Renal cortical epithelial cell (primary cell): Measurements from ENCODE around the gene ACR. TPM values are rescaled to one million over a fixed set of nuclear protein-coding genes. Genes with fewer than 3 reads are reported as not detected.

Experiments used
- DNase-seq: peaks from one replicate; pipeline ENCODE4 v3.0.0-alpha.2; 2011; ENCODE audit warnings: low read depth
- total RNA-seq: library from RNA; depleted of rRNA; stranded (reverse); fragments of >200 nt; gene quantifications from 2 replicates; pipeline ENCODE4 v1.2.3, GENCODE V29; 2014

Gene ACR
- total RNA-seq, 1 donor from 2014 or later: not detected

DNA sequence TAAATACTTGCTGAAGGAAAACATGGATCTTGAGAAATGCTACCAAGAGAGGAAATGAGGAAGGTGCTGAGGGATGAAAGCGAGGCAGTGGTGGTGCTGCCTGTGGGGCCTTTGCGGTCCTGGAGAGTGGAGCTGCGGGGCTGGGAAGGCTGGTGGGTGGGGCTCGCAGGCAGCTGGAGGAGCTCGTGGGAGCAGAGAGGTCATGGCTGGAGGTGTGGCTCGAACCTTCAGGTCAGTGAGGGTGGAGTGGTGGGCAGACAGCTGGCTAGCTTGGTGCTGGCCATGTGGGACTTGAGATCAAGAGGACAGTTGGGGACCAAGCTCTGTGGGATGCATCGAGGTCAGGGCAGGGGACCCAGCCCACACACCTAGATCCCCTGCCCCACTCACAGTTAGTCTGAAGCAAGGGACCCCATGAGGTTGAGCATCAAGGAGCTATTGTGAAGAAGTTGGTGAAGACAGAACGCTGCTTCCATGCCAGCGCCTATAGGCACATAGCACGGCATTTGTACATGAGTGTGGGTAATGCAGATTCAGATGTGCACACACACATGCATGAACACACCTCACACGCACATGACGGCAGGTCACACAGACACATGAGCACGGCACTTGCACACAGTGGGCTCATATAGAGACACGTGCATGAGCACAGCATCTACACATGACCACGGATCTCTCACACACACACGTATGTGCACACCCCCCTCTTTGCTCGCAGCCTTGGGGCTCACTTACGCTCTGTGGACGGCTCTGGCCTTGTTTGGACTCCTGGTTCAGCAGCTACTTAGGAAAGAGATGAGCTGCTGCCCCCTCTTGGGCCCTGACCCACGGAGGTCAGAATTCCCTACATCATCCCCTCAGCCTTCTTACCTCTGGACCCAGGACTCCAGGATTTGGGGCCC, 34.9 kb upstream of the ACR start:
- no peak for DNase-seq

DNA sequence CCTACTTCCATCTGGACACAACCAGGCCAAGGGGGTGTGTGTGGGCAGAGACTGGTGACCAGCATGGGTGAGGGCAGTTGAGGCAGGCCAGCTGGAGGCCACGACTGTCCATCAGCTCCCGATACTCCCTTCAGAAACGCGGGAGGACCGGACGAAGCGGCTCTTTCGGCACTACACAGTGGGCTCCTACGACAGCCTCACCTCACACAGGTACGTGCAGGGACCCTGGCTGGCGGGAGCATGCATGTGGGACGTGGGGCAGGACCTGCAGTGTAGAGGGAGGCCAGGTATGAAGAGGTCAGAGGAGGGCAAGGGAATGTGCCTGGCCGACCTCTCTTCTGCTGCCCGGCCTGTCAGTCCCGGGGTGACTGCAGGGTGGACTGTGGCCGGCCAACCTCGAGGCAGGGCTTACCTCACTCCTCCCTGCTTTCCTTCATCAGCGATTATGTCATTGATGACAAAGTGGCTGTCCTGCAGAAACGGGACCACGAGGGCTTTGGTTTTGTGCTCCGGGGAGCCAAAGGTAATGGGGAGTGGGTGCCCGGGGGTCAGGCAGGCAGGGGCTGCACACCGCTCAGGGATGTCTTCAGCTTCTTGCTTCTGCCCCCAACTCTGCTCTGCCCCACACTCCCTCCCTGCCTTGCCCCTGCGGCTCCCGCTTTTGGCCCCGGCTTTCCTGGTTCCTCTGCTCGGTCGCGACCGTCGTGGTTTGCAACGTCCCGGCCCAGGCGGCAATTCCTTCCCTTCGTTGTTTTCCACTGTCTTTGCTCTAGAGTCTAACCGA, 34.1 kb upstream of the ACR start:
- no peak for DNase-seq

DNA sequence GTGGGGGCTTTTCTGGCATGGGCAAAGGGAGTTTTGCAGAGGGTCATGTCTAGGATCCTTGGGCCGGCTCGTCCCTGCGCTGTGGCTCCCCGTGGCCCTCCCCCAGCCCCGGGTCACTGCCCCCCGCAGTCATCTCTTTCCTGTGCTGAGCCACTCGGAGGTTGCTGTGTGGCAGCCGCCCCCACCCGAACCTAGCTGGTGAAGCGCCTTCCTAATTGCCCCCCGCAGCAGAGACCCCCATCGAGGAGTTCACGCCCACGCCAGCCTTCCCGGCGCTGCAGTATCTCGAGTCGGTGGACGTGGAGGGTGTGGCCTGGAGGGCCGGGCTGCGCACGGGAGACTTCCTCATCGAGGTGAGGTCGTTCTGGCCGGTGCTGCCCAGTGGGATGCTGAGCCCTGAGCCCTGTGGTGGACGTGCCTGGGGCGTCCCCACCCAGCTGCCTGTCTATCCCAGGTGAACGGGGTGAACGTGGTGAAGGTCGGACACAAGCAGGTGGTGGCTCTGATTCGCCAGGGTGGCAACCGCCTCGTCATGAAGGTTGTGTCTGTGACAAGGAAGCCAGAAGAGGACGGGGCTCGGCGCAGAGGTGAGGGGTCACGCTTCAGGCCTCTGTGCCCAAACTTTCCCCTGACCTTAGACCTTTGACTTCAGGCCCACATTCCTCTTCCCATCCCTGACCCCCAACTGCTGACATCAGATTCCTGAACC, 33.3 kb upstream of the ACR start:
- DNase-seq: no peak

DNA sequence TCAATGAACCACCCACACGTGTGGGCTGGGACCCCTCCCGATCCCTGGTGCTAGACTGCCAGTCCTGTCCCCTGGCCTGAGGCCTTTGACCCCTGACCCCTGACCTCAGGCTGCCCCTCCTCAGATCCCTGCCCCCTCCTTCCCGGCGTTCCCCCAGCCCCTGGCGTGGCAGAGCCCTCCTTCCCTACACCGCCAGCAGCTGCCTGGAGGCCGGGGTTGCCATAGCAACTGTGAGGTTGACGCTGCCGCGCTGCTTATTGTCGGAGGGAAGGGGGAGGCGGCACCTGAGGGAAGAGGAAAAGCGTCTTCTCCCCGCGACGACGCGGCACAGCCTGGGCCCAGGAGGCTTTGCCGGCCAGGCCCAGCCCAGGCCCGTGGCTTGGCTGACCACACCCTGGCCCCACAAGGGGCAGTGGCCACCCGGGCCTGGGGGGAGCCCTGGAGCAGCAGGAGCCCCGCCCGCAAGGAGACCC, 32.7 kb upstream of the ACR start:
- peak; percentile 40 for DNase-seq

DNA sequence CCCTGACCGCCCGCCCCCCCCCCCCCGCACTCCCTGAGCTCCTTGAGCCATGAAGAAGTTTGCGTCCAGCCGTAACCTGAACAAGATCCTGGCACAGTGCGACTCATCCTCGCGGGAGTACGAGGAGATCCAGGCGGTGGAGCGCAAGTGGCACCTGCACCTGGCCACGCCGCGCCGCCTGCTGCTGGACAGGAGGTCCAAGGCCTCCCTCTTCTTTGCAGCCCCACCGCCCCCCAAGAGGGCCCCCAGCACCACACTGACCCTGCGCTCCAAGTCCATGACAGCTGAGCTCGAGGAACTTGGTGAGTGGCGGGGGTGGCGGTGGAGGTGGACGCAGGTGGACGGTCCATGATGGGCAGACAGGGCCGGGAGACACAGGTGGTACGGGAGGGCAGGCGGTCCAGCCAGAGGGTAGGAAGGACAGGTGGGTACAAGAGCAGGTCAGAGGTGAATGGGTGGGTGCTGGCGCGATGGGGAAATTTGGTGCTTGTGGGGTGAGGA, 32.1 kb upstream of the ACR start:
- no peak for DNase-seq

DNA sequence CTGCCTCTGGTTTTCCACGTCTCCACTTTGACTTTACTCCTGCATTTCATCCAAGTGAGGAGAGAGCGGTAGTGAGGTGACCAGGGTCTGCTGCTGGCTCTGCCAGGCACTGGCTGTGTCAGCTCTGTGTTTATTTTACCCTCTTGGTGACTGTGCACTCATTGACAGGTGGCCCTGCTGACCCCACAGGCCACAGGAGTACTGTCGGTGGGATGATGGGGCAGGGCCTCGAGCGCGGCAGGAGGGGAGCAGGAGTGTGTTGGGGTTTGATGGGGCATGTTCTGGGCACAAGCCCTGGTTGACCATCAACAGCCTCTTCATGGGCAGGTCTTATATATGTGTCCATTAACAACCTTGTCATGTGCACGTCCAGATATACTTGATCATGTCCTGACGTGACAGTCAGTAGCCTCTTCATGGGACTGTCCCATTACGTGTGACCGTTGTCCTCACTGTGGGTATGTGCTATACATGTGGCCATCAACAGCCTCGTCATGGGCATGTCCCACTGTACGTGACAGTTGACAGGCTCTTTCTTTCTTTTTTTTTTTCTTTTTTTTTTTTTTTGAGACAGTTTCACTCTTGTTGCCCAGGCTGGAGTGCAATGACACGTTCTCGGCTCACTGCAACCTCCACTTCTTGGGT, 31.4 kb upstream of the ACR start:
- no peak for DNase-seq

DNA sequence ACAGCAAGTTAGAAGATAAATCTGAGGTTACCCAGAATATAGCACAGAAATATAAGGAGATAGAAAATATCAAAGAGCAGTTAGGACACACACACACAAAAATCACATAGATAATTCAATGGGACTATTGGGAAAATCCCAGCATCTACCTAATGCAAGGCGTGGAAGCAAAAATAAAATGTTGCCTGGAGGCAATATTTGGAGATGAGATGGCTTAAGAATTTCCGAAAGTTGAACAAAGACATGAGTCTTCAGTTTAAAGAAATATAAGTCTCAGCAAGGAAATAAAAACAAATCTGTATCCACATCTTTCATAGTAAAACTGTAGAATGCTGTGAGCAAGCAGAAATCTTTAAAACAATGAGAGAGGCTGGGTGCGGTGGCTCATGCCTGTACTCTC, 29.5 kb upstream of the ACR start:
- no peak for DNase-seq

DNA sequence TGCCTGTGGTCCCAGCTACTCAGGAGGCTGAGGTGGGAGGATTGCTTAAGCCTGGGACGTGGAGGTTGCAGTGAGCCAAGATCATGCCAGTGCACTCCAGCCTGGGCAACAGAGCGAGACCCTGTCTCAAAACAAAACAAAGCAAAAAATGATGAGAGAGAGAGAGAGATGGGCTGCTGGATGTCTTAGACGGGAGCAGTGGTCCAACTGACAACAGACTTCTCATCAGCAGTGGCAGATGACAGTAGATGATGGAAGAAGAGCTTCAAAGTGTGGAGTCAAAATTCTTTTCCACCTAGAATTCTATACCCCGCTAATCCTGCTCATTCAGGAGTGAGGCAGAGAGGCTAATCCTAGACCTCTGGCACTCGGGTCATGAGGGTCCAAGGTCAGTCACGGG, 29.0 kb upstream of the ACR start:
- DNase-seq: no peak

DNA sequence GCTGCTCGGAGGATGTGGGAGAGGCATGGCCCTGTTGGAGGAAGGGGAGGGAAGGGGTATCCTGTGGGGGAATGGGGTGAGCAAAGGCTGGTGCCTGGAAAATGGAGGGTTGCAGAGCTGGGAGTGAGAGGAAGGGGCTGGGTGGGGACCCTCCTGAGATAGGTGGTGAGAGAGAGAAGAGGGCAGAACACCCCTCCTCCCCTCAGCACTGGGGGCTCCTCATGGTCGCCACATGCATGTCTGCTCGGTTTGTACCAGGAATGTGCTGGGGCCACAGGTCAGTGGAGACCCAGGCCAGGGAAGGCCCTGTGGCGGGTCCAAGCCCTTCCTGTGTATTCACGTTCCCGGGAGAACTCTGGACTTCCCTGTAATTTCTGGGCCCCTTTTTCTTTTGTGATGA, 27.8 kb upstream of the ACR start:
- DNase-seq: no peak

DNA sequence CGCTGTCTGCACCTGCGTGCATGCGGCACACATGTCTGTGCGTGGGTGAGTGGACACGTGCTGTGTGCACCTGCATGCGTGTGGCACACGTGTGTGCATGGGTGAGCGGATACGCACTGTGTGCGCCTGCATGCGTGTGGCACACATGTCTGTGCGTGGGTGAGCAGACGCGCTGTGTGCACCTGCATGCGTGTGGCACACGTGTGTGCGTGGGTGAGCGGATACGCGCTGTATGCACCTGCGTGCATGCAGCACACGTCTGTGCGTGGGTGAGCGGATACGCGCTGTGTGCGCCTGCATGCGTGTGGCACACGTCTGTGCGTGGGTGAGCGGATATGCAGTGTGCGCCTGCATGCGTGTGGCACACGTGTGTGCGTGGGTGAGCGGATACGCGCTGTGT, 27.1 kb upstream of the ACR start:
- DNase-seq: no peak

DNA sequence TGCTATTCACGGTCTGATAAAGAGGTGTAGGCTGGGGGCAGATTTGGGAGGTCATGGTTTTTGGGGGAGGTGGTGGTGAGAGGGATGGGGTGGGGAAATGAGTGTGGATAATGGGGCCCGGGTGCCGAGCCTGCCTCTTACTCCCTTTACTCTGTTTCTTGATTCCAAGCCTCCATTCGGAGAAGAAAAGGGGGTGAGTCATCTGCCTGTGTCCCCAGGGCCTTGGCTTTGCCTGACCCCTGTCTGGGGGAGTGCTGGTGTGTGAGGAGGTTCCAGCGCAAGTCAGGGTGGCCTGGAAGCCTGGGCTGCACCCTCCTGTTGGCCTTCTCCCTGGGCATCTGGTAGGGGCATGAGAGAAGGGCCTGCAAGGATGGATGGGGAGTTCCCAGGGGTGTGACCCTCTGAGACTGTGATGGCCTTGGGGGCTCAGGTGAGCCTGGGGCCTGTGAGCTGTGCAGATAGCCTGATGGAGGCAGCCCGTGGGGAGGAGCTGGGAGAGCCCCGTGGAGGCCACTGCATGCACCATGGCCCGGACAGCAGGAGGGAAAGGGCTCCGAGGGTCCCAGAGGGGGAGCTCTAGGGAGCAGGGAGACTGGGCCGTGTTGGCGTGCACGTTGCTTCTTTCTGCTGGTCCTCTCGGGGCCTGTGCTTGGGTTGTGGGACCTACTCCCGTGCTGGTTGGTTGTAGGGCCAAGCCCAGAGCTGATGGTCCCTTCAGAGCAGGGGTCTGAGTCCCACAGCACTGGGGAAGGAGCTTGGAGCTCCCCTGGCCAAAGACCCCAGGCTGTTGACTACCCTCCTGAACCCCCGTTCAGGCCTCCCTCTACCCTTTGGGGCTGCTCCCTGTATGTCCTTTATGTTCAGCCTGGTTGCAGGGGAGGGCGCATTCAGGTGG, 26.3 kb upstream of the ACR start:
- DNase-seq: no peak

DNA sequence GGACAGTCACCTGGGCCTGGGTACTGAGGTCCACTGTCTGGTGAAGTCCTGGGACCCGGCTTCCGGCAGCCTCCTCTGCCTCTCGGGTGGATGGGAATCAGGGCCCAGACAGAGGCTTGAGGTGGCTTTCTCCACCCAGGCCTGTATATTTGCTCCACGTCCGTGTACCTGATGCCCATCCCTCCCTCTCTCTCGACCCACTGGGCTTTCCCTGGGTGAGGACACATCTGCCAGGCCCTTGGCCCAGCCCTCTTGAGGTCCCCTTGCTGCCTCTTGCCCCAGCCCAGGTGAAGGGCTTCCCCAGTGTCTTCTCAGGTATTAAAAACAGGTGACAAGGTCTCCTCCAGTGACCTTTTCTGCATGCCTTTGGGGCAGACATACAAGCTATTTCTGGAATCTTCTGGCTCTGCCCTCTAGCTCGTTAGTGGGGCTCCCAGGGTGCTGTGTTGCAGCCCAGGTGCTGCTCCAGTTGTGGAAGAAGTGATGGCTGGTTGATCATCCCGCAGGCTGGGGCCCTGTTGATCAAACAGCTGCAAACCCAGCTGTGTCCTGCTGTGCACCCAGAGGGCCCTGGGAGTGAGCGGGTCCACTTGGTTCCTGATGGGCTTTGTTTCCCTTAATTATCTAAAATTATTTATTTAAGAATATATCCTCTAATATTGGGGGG, 25.5 kb upstream of the ACR start:
- DNase-seq: no peak

DNA sequence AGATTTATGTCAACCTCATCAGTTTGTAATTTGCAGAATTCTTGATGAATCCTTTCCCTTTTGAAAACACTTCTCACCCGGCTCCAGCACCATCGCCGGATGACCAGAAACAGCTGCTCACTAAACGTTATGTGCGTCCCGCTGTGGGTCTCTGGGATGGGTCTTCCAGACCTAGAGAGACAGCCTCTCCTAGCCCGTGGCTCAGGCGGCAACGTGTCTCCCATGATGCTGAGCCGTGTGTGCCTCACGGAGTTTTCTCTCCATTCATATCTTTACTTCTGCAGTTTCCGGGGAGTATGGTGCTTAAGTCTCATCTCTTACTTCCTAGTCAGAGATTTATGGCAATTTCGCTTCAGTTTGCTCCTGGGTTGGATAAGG, 25.0 kb upstream of the ACR start:
- DNase-seq: no peak

DNA sequence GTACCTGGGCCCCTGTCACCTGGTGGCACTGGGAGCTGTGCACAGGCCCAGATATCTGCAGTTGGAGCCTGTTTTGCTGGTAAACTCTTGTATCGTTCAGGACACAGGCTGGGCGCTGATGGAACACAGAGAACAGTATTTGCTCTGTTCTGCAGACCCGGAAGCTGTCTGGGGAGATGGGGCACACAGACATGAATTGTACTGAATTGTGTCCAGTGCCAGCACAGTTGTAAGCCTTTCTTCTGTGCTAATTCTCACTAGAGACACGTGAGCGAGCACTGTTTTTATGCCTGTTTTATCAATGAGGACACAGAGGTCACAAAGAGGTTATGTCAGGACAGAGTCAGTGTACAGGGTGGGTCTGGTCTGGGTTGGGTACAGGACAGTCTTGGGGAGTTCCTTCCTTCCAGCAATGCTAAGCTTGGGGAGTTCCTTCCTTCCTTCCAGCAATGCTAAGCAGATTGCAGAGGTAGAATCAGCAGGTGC, 24.4 kb upstream of the ACR start:
- no peak for DNase-seq

DNA sequence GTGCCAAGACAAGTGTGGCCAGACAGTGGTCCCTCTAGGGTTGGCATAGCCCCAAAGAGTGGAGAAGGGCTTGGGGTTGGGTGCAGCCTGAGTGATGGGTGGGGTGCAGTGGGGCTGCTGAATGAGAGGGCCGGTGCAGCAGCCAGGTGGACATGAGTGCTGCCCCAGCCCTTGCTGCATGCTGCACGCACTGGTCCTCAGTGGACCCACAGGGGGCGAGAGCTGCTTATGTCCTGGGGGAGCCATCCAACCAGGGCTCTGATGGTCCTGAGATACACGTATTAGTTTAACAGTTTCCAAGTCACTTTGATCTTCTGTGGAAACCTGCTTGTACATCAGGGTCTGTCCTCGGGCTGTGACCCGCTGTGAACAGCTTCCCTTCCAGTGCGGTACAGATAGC, 23.9 kb upstream of the ACR start:
- no peak for DNase-seq

DNA sequence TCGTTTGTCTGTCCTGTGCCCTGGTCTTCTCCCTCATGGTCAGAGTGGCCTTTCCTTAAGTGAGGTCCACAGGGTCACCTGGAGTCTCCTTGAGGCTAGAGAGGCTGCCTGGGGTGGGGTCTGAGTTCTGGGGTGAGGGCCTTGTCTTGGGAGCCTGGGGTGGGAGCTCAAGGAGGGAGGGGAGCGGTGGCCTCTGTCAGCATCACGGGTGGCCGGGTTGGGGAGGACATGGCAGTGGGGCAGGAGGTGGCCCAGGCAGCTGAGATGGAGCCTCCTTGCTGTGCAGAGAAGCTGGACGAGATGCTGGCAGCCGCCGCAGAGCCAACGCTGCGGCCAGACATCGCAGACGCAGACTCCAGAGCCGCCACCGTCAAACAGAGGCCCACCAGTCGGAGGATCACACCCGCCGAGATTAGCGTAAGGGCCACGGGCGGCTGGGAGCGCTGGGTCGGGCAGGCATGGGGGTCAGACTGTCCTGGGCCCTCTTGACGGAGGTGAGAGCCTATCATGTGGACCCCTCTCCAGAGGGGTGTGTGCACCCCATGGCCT, 23.3 kb upstream of the ACR start:
- DNase-seq: no peak

DNA sequence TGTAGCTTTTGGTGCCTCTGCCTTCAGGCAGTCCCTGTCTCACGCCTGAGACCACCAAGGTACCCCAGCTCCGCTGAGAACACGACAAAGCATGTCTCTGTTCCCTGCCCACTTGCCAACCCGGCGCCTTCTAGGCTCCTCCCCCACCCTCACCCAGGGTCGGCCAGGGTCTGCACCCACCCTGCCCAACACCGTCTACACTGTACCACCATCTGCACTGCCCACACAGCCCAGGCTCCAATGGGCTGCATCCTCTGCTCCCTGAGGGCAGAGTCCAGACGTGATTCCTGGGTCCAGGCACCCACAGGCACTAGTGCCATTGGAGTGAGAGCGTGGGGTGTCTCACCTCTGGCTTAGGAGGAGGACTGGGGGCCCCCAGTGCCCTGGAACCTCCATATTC, 22.8 kb upstream of the ACR start:
- no peak for DNase-seq

DNA sequence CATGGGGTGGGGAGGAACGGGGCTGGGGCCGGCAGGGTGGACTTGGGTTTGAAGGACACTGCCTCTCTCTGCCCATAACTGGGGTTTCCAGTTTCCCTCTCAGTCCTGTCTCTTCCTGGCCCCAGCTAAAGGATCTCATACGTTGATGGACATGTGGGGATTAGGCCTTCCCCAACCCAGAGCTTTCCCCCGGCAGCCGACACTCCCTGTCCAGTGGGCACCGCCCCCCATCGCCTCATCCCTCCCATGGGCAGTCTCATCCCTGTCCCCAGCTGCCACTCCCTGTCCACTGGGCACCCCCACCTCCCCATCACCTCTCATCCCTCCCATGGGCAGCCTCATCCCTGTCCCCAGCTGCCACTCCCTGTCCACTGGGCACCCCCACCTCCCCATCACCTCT, 22.2 kb upstream of the ACR start:
- DNase-seq: no peak

DNA sequence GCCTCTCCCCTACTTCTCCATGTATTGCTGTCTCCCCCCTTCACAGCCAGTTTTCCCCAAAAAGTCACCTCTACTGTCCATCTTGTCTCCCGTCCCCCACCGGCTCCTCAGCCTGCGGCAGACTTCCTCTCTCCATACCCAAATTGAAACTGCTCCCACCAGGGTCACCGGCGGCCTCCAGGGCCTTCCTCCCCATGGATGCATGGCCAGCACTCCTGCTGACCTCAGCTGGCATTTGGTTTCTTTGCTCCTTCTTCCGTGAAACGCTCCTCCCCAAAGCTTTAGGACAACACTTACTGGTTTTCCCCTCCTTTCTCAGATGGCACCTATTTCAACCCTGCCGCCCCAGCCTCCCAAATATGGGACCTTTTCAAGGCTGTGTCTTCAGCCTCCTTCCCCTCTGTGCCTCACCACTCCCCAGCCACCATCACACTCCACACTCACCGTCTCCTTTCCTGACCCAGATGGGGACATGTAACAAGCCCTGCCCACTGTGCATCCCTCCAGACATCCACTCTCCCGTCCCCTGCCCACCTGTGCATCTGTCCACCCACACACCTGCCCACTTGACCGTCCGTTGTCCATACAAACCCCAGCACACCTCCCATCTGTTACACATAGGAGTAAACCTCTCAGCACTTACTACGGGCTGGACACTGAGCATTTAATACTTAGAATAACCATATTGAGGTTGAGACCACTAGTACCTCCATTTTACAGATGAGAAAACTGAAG, 21.5 kb upstream of the ACR start:
- DNase-seq: no peak
